ENCODE data around the gene SPP2.

The SPP2 gene

GRCh38 chr2:234014427-234014826 lies 36.1 kb upstream of the SPP2 start:
- no peak overlapping the region for H3K4me3 ChIP-seq (ENCODE audit: low read depth, low read length)
- TF ChIP-seq CTCF (IDR thresholded peaks at IDR 0.05; ENCODE audit: low read depth, low read length, missing control alignments): no peak
- DNase-seq (ENCODE audit: low read depth): no peak

- no peak overlapping the region for H3K4me3 ChIP-seq (ENCODE audit: low read depth, low read length)
- DNase-seq (ENCODE audit: low read depth): no peak
- no peak for TF ChIP-seq CTCF (IDR thresholded peaks at IDR 0.05; ENCODE audit: low read depth, low read length, missing control alignments)
These were observed 34.6 kb upstream of the SPP2 start for GRCh38 chr2:234015861-234016260.

- TF ChIP-seq CTCF (IDR thresholded peaks at IDR 0.05; ENCODE audit: low read depth, low read length, missing control alignments): no peak
- DNase-seq (ENCODE audit: low read depth): no peak
- H3K4me3 ChIP-seq (ENCODE audit: low read depth, low read length): no peak overlapping the region
These were observed 30.6 kb upstream of the SPP2 start for GRCh38 chr2:234019896-234020295.

GRCh38 chr2:234020332-234020731 lies 30.2 kb upstream of the SPP2 start:
- no peak for TF ChIP-seq CTCF (IDR thresholded peaks at IDR 0.05; ENCODE audit: low read depth, low read length, missing control alignments)
- H3K4me3 ChIP-seq (ENCODE audit: low read depth, low read length): no peak overlapping the region
- DNase-seq (ENCODE audit: low read depth): no peak

GRCh38 chr2:234022424-234022823 lies 28.1 kb upstream of the SPP2 start:
- no peak overlapping the region for H3K4me3 ChIP-seq (ENCODE audit: low read depth, low read length)
- no peak for TF ChIP-seq CTCF (IDR thresholded peaks at IDR 0.05; ENCODE audit: low read depth, low read length, missing control alignments)
- DNase-seq (ENCODE audit: low read depth): no peak

- no peak for TF ChIP-seq CTCF (IDR thresholded peaks at IDR 0.05; ENCODE audit: low read depth, low read length, missing control alignments)
- DNase-seq (ENCODE audit: low read depth): no peak
- no peak overlapping the region for H3K4me3 ChIP-seq (ENCODE audit: low read depth, low read length)
These were observed 26.2 kb upstream of the SPP2 start for GRCh38 chr2:234024304-234024703.

GRCh38 chr2:234025466-234025865 lies 25.0 kb upstream of the SPP2 start:
- H3K4me3 ChIP-seq (ENCODE audit: low read depth, low read length): no peak overlapping the region
- TF ChIP-seq CTCF (IDR thresholded peaks at IDR 0.05; ENCODE audit: low read depth, low read length, missing control alignments): no peak
- DNase-seq (ENCODE audit: low read depth): peak; percentile 7
